OCI-LY1 (cell line): ENCODE data around the gene ENDOV.

Experiments
- H2AFZ ChIP-seq: fragments of 200-600 bp; sonication (generic), shearing (Covaris generic); 2 replicates; pipeline ENCODE4 v1.6.0; 2014; ENCODE audit warnings: antibody characterized with exemption, mild to moderate bottlenecking, low read length
- H3F3A ChIP-seq: fragments of 200-600 bp; sonication (generic), shearing (Covaris generic); 2 replicates; pipeline ENCODE4 v1.6.0; 2014; ENCODE audit warnings: mild to moderate bottlenecking, antibody characterized with exemption, low read length, moderate library complexity; ENCODE audit not compliant: insufficient read depth
- H3K27ac ChIP-seq: fragments of 200-600 bp; sonication (generic); 2 replicates; pipeline ENCODE4 v1.5.1; 2014; ENCODE audit warnings: low read length, mixed run types, mild to moderate bottlenecking, low read depth; ENCODE audit not compliant: poor library complexity, severe bottlenecking
- H3K27me3 ChIP-seq: fragments of 200-600 bp; sonication (generic); 2 replicates; pipeline ENCODE4 v1.6.0; 2014; ENCODE audit warnings: antibody characterized with exemption, mild to moderate bottlenecking, low read length, moderate library complexity; ENCODE audit not compliant: insufficient read depth
- H3K36me3 ChIP-seq: fragments of 200-600 bp; sonication (generic); 2 replicates; pipeline ENCODE4 v1.6.1; 2014; ENCODE audit warnings: mild to moderate bottlenecking, antibody characterized with exemption, low read length, moderate library complexity, mixed read lengths; ENCODE audit not compliant: insufficient read depth
- H3K4me1 ChIP-seq: fragments of 200-600 bp; sonication (generic); 2 replicates; pipeline ENCODE4 v1.5.1; 2014; ENCODE audit warnings: mild to moderate bottlenecking, low read length, moderate library complexity; ENCODE audit not compliant: insufficient read depth, severe bottlenecking
- H3K4me2 ChIP-seq: fragments of 200-600 bp; sonication (generic), shearing (Covaris generic); 2 replicates; pipeline ENCODE4 v1.6.1; 2014; ENCODE audit warnings: low read length
- H3K4me3 ChIP-seq: fragments of 200-600 bp; sonication (generic); 2 replicates; pipeline ENCODE4 v1.5.1; 2014; ENCODE audit warnings: low read length, low read depth, mild to moderate bottlenecking, mixed read lengths; ENCODE audit not compliant: poor library complexity, severe bottlenecking
- H3K79me2 ChIP-seq: fragments of 200-600 bp; shearing (Covaris generic); 2 replicates; pipeline ENCODE4 v1.6.1; 2016; ENCODE audit warnings: mixed run types, low read length, mixed read lengths; ENCODE audit not compliant: insufficient read depth
- H3K9ac ChIP-seq: fragments of 200-600 bp; sonication (generic), shearing (Covaris generic); 2 replicates; pipeline ENCODE4 v1.6.1; 2014; ENCODE audit warnings: mild to moderate bottlenecking, low read length, mixed read lengths
- H3K9me2 ChIP-seq: fragments of 200-600 bp; sonication (generic), shearing (Covaris generic); 2 replicates; pipeline ENCODE4 v1.6.1; 2014; ENCODE audit warnings: low read depth, mild to moderate bottlenecking, low read length, mixed read lengths
- H3K9me3 ChIP-seq: fragments of 200-600 bp; shearing (Covaris generic); 2 replicates; pipeline ENCODE4 v1.6.1; 2014; ENCODE audit warnings: low read length, mixed read lengths
- H4K20me1 ChIP-seq: fragments of 200-600 bp; sonication (generic), shearing (Covaris generic); 2 replicates; pipeline ENCODE4 v1.6.0; 2016; ENCODE audit warnings: mild to moderate bottlenecking, low read length; ENCODE audit not compliant: insufficient read depth
- CTCF ChIP-seq: fragments of 200-600 bp; sonication (generic), shearing (Covaris generic); IDR thresholded peaks from 2 replicates; pipeline ENCODE4 v1.5.1; 2017; ENCODE audit warnings: mild to moderate bottlenecking, antibody characterized with exemption, low read length, moderate library complexity, mixed read lengths
- EZH2 ChIP-seq: fragments of 200-600 bp; sonication (generic), shearing (Covaris generic); IDR thresholded peaks from 2 replicates; pipeline ENCODE4 v1.8.0; 2017; ENCODE audit warnings: borderline replicate concordance, mixed run types, mild to moderate bottlenecking, antibody characterized with exemption, low read length, moderate library complexity, mixed read lengths

ENDOV gene

GRCh38 chr17:80423536-80424225 is 8.7 kb downstream of the ENDOV start:
- Histone ChIP-seq H3K9me2 (no peaks in the 10 kb centered on the region), H3K4me2 (no peak overlapping the region), H3K36me3 (no peaks in the 10 kb centered on the region), H3K4me1 (no peaks in the 10 kb centered on the region), H2AFZ (no peak overlapping the region), H3K27ac (no peak overlapping the region), H4K20me1 (no peaks in the 10 kb centered on the region), H3K4me3 (no peak overlapping the region), H3K79me2 (no peaks in the 10 kb centered on the region), H3F3A (no peaks in the 10 kb centered on the region), H3K27me3 (no peaks in the 10 kb centered on the region; the same call in 1 of the 2 replicates), H3K9ac (no peak overlapping the region), H3K9me3 (no peaks in the 10 kb centered on the region)
- no peak for TF ChIP-seq EZH2
- TF ChIP-seq CTCF: no peak

- Histone ChIP-seq H3K9ac (no peak overlapping the region), H3K4me3 (no peak overlapping the region), H2AFZ (no peak overlapping the region), H3K9me3 (no peaks in the 10 kb centered on the region), H3K9me2 (no peaks in the 10 kb centered on the region), H3K4me1 (no peaks in the 10 kb centered on the region), H3F3A (no peaks in the 10 kb centered on the region), H3K27ac (no peak overlapping the region), H3K4me2 (no peak overlapping the region), H4K20me1 (no peaks in the 10 kb centered on the region), H3K79me2 (no peaks in the 10 kb centered on the region), H3K36me3 (no peaks in the 10 kb centered on the region), H3K27me3 (no peaks in the 10 kb centered on the region; the same call in 1 of the 2 replicates)
- TF ChIP-seq EZH2 (no peak), CTCF (no peak)
These were observed 9.3 kb downstream of the ENDOV start for GRCh38 chr17:80424261-80424660.

- Histone ChIP-seq H3K36me3 (no peaks in the 10 kb centered on the region), H4K20me1 (no peaks in the 10 kb centered on the region), H2AFZ (no peak overlapping the region), H3K27me3 (no peaks in the 10 kb centered on the region; the same call in 1 of the 2 replicates), H3K4me2 (no peak overlapping the region), H3K79me2 (no peaks in the 10 kb centered on the region), H3K27ac (no peak overlapping the region), H3K9me3 (no peaks in the 10 kb centered on the region), H3F3A (no peaks in the 10 kb centered on the region), H3K4me1 (no peaks in the 10 kb centered on the region), H3K9me2 (no peaks in the 10 kb centered on the region), H3K9ac (no peak overlapping the region), H3K4me3 (no peak overlapping the region)
- TF ChIP-seq CTCF: no peak
These were observed 10.2 kb downstream of the ENDOV start for GRCh38 chr17:80424878-80425765.
